Measurements from ENCODE around the gene CPM.

GRCh38 chr12:68815232-68815927 lies 117.6 kb downstream of the CPM start:
- TF ChIP-seq, protein P1, sequence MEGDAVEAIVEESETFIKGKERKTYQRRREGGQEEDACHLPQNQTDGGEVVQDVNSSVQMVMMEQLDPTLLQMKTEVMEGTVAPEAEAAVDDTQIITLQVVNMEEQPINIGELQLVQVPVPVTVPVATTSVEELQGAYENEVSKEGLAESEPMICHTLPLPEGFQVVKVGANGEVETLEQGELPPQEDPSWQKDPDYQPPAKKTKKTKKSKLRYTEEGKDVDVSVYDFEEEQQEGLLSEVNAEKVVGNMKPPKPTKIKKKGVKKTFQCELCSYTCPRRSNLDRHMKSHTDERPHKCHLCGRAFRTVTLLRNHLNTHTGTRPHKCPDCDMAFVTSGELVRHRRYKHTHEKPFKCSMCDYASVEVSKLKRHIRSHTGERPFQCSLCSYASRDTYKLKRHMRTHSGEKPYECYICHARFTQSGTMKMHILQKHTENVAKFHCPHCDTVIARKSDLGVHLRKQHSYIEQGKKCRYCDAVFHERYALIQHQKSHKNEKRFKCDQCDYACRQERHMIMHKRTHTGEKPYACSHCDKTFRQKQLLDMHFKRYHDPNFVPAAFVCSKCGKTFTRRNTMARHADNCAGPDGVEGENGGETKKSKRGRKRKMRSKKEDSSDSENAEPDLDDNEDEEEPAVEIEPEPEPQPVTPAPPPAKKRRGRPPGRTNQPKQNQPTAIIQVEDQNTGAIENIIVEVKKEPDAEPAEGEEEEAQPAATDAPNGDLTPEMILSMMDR (IDR thresholded peaks at IDR 0.05), result no peak
- TF ChIP-seq POLR2A (IDR thresholded peaks at IDR 0.05) (no peak), EP300 (IDR thresholded peaks at IDR 0.05) (no peak), POLR2AphosphoS5 (IDR thresholded peaks at IDR 0.05) (no peak)
